Measurements from ENCODE around the gene CHEK2.

CHEK2 gene

DNA sequence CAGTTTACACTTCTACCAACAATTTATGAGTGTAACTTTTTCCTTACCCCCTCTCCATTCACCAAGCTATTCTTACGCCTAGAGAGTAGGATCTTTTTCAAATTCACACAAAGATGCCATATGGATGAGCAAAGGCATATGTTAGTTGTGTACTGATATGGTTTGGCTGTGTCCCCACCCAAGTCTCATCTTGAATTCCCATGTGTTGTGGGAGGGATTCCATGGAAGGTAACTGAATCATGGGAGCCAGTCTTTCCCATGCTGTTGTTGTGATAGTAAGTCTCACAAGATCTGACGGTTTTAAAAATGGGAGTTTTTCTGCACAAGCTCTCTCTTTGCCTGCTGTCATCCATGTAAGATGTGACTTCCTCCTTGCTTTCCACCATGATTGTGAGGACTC lies 102.3 kb downstream of the CHEK2 start:
- DNase-seq (ENCODE audit: low read depth), result no peak
- H3K4me3 ChIP-seq (ENCODE audit: low read depth, low read length), result no peak overlapping the region

Measured in skeletal muscle cell (primary cell).